GM12864 (cell line): ENCODE measurements around the gene TNPO2.

Experiments used
- DNase-seq: peaks from one replicate; pipeline ENCODE4 v3.0.0-alpha.2; 2011; ENCODE audit warnings: low read depth
- H3K4me3 ChIP-seq: 2 replicates; pipeline ENCODE4 v1.5.1; 2011; ENCODE audit warnings: mild to moderate bottlenecking, low read depth, low read length, control low read depth
- CTCF ChIP-seq: IDR thresholded peaks from 2 replicates; pipeline ENCODE4 v1.5.1; 2011; ENCODE audit warnings: low read depth, mild to moderate bottlenecking, moderate library complexity, low read length, control low read depth, inconsistent platforms; ENCODE audit errors: missing control alignments

Gene TNPO2

GRCh38 chr19:12737835-12738351, 14.2 kb upstream of the TNPO2 start:
- H3K4me3 ChIP-seq, result peak overlapping the region; percentile 83
- no peak for DNase-seq
- TF ChIP-seq CTCF, result no peak

DNA sequence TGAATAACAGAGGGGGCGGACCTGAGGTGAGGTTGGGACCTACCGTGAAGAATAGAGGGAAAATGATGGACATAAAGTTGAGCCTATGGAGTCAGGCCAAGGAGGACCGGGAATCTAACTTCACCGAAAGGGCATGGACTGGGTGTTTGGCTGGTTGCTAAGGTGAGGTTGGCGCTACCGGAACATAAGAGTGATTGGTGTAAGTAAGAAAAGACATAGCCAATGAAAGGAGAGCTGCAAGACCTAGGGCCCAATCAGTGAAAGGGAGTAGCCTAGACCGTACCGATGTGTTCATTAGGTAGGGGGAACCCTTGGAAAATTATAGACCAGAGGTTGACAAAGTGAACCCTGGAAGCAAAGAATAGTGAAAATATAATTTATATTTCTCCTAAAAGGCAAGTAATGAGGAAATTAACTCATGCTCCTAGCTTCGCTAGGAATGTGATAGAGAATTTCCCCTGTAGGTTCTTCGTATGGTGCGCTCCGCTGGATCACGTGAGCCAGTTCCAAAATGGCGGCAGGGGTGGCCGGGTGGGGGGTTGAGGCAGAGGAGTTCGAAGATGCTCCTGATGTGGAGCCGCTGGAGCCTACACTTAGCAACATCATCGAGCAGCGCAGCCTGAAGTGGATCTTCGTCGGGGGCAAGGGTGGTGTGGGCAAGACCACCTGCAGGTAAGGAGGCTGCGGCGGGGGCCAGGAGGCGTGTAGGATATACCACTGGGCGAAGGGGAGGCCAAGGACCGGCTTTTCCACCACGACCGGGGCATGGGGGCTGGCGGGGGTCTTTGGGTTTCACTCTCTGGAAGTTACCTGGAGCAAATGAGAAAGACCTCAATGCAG, 13.5 kb upstream of the TNPO2 start, which contains the start of gene GET3:
Gene GET3 (plus strand): TSS at position 503 of the 840 bp plus-strand sequence. CDS start 9 bp downstream, at position 512.
- no peak for TF ChIP-seq CTCF
- peak; percentile 95 for DNase-seq
- peak within 1 kb of the TSS; percentile 83 for H3K4me3 ChIP-seq

DNA sequence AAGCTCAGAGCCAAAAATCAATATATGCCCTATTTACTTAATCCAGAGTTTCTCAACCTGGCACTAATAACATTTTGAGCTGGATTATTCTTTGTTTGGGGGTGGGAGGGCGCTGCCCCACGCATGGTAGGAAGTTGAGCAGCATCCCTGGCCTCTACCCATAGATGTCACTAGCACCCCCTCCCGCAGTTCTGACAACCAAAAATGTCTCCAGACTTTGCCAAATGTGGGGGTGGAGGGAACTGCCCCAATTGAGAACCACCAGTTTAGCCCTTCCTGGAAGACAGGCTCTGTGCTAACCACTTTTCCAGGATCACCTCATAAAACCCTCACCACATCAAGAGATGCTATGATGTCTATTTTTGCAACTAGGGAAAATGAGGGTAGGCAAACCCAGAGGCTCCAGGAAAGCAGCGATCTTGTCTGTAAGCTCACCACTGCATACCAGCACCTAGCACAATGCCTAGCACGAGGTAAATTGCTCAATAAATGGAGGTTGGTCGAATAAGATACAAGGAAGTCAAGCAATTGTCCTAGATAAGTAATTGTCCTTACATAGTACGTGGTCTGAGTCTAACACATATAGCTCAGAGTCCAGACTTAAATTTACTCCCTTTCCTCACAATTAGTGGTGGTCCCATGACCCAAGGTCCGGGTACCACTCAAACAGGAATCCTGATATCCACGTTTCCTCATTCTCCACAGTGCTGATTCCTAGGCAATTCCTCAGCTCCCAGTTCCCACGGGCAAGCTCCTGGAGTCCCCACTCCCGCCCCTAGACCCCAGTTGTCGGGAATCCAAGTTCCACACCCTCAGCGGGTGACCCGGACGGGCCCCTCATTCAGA, 9.9 kb upstream of the TNPO2 start:
- H3K4me3 ChIP-seq, result peak overlapping the region; percentile 98
- no peak for DNase-seq
- peak; percentile 67 for TF ChIP-seq CTCF

- DNase-seq, result no peak
- H3K4me3 ChIP-seq, result no peak overlapping the region
- TF ChIP-seq CTCF, result no peak
These were observed 7.6 kb upstream of the TNPO2 start for GRCh38 chr19:12731337-12731736.

DNA sequence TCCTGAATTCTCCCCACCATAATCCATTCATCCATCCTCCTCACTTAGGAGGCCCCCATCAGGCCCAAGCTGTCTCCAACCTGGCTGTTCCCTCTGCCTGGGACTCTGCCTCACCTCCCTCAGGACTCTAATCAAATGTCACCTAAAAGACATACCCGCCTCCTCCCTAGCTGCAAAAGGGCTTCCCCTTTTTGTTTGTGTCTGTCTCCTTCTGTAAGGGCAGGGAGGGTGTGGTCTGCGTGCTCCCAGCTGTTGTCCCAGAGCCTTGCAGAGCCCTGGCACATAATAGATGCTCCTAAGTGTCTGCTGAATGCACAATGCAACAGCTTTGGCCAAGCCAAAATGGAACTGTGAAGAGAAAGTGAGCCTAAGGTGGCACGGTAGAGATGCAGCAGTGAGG, 6.3 kb upstream of the TNPO2 start:
- H3K4me3 ChIP-seq, result no peak overlapping the region
- DNase-seq, result no peak
- TF ChIP-seq CTCF, result no peak

DNA sequence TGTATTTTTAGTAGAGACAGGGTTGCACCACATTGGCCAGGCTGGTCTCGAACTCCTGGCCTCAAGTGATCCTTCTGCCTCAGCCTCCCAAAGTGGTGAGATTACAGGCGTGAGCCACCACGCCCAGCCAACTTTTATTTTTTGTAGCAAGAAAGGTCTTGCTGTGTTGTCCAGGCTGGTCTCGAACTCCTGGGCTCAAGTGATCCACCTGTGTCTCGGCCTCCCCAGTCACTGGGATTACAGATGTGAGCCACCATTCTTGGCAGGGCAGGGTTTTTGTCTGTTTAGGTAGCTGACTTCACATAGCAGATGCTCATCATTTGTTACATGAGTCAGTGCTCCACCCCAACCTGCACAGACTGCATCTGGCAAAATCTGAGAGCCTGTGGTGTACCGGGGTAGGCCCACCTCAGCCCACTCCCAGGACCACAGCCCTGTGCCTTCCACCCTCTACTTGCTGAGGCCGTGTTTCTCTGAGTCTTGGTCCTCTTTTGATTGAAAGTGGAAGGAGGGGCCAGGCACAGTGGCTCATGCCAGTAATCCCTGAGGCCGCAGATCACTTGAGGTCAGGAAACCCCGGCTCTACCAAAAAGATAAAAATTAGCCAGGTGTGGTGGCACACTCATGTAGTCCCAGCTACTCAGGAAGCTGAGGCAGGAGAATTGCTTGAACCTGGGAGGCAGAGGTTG, 4.2 kb upstream of the TNPO2 start:
- no peak for TF ChIP-seq CTCF
- DNase-seq, result no peak
- no peak overlapping the region for H3K4me3 ChIP-seq
